Hematopoietic multipotent progenitor cell treated with erythropoietin and hydrocortisone succinate and interleukin-3 and kit ligand, for 4 days (in vitro differentiated cells): ENCODE data around the gene ADH1A.
"Not testable (repeated sequence)": the region's sequence is repeated elsewhere in the genome, so short reads cannot be mapped to it uniquely, and the experiment has no call there.

Experiments used
- DNase-seq: peaks from one replicate; pipeline ENCODE4 v3.0.0-alpha.2; 2015

ADH1A gene

DNA sequence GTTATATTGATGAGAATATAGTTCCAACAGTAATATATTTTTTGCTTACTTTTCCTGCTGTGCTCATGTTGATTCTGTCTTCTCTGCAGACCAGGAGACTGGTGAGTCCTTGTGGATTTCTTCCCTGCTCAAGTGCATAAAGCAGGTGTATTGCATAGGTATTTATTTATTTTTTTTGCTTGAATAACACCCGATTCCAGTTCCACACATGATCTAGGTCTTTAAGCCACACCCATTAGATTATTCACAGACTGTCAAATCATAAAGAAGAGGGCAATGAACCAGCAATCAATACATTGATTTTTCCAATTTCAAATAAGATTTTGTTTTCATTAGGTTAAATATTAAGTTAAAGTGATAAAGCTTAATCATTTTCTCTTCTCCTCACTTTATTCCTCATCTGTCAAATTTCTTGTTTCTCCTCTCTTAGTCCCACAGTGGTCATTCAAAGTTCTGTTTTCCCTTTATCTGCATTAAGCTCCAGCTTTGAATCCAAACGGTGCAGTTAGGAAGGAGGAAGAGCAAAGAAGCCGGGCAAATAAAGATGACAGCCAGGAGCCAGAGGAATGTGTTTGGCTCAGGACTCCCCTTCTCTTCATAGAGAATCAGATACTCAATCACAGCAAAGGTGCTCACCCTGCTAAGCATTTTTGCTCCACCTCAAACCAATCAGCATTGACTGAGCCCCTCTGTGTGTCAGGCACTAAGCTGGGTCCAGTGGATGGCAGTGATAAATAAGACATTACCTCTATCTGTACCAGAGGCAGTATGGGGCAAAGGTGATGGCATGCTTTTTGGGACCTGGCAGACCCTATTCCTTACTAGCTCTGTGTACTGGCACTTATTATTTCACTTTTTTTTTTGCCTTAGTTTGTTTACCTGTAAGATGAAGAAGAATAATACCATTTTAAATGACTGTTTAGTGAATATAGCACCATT is at the start of gene ADH1A:
Gene ADH1A, minus strand, starts transcription at position 138 of the 939 bp plus-strand sequence. Its CDS starts 71 bp downstream, at position 67.
- DNase-seq = no peak

DNA sequence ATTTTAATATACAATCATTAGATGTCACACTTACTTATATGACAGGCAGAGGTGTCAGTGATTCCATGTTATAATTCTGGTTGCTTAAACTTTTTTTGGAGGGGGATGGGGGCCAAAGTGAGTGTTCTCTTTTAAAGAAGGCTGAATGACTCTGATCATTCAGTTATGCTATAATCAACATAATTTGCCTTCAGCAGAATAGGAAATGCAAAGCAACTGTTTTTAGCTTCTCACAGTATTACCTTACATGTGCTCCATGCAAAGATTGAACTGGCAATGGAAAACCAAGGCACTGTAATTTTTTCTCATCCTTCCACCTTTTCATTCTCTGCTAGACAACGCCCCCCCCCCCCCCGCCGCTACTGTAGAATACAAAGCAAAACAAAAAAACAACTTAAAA is 48.4 kb upstream of the ADH1A start:
- no peak for DNase-seq

DNA sequence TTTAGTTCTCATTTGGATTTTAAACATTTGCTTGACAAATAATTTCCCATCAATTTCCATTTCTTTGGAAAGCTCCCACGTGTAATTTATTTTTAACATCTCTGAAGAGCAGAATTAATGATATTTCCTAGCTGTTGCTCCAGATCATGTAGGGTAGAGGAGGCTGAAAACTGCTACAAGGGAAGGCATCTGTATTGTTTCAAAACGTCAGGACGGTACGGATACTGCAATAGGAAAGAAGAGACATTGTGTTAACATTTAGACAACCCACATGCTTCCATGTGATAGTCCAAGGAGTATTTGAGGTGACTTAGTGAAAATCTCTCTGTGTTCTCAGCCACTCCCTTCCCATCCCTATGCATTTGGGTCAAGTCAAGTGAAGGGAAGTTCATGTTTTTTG is 45.8 kb upstream of the ADH1A start:
- DNase-seq = no peak

DNA sequence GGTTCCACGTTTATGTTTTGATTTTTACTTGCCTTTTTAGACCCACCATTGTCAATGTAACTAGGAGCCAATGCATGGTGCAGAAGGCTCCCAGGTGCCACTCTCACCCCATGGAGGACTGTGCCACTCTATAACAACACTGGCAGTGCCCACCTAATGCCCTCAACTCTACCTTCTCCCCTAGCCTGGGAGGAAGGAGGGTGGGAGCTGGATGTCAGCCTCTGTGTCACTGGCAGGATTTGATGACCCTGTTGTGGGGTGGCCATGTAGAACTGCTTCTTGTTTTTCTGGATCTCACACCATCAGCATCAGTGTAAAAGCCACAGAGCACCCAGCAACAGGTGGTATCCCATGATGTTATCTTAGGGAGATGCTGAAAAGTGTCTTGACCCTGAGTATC is 44.1 kb upstream of the ADH1A start:
- DNase-seq = no peak

DNA sequence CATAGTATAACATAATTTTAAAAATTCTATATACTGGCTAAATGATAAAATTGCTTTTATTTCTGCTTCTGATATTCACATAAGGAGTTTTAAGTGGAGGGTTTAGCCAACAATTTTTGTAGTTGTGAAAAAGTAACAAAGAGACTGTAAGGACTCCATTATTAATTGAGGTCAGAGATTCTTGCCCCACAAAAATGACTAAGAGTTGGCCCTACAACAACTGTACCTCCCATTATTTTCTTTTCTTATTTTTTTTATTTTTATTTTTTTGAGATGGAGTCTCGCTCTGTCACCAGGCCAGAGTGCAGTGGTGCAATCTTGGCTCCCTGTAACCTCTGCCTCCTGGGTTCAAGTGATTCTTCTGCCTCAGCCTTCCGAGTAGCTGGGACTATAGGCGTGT is 39.9 kb upstream of the ADH1A start:
- no peak for DNase-seq

DNA sequence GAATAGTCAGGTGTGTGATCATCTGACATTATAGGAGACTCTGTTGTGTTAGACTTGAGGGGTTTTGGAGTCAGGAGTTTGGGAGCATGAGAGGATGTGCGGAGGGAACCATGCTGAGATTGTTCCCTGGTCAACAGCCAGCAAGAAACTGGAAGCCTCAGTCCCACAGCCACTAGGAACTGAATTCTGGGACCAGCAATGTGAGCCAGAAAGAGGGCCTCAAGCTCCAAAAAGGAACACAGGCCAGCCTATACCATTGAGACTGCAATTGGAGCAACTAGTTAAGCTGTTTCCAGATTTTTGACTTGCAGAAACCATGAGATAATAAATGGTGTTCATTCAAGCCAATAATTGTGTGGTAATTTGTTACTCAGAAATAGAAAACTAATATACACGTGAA is 39.1 kb upstream of the ADH1A start:
- DNase-seq = no peak

DNA sequence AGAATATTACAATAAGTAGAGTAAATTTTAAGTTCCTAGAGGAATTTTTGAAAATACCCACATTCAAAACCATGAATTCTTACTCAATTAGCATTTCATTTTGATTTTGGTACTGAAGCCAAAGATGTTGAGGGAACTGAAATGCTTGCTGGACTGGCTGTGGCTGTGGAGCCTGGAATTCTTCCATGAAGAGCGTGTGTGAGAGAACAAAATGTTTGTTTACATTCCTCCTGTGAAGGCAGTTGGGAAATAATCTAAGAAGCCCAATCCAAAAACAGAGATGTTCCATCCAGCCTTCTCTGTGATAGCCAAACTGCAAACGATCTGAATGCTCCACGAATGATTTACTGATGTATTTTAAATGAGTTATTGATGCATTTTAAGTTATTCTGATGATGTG is 34.2 kb upstream of the ADH1A start:
- no peak for DNase-seq

DNA sequence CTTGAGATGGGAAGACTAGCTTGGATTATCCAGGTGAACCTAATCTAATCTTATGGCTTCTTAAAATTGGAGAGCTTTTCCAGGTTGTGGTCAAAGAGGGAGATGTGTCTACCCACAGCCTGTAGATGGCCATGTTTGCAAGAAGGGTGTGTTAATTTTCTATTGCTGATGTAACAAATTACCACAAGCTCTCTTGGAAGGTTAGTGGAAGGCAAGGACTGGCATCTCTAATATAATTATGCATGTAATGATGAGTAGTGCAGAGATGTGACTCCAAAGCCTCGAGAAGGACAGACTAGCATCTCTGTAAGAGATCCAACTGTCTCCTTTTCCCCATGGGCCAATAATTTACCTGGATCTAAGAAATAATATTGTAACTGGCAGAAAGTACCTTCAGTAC is 33.6 kb upstream of the ADH1A start:
- no peak for DNase-seq

DNA sequence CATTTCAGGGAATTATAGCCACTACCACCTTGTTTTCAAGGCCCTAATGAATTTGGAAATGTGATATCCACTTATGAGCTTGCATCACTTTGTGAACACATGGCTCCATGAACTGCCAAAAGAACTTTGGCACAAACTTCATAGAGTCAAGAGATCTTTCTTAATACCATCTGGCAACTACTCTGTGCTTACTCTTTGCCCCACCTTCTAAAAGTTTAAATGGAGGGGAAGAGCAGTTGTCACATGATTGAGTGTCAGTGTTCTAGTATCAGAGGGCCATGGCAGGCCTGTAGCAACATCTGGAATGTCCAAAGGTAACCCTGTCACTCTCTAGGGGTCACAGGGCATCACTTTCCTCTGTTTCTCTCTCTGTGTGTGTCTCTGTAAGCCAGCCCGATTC is 33.0 kb upstream of the ADH1A start:
- DNase-seq = no peak

DNA sequence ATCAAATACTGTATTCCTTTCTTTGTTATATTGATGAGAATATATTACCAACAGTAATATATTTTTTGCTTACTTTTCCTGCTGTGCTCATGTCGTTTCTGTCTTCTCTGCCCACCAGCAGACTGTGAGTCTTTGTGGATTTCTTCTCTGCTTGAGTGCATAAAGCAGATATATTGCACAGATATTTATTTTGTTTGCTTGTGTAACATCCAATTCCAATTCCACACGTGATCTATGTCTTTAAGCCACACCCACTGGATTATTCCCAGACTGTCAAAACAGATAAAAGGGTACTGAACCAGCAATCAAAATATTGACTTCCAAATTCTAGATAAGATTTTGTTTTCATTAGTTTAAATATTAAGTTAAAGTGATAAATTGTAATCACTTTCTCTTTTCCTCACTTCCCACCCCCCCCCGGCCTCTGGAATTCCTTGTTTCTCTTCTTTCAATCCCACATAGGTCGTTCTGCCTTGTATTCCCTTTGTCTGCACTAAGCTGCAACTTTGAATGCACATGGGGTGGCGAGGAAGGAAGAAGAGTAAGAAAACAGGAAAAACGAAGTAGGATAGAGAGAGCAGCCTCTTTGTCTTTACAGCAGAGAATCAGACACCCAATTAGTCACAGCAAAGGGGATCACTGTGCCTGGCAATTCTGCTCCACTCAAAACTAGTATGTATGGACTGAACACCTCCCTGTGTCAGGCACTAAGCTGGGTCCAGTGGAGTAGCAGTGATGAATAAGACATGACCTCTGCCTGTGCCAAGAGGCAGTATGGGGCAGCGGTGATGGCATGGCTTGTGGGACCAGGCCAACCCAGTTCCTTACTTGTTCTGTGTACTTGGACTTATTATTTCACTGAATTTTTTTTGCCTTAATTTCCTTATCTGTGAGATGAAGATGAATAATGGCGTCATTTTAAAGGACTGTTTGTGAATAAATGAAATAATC is 30.7 kb upstream of the ADH1A start, which contains the start of gene ADH1B:
Gene ADH1B, minus strand, starts transcription at position 161 of the 951 bp plus-strand sequence. Its CDS starts 70 bp downstream, at position 91.
- DNase-seq = no peak

DNA sequence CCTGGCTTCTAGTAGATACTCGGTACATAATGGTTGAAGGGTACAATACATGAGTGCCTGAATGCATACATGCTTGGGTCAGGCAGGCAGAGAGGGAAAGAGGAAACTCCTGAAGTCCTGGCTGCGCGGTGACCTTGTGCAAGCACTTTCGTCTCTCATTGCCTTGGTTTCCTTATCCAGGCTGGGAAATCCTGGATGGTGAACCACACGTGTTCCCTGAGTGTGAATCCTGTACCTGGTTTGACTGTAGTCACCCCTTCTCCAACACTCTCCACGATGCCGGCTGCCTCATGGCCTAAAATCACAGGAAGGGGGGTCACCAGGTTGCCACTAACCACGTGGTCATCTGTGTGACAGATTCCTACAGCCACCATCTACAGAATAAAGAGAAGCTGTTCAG is 27.0 kb upstream of the ADH1A start:
- not testable (repeated sequence) for DNase-seq

DNA sequence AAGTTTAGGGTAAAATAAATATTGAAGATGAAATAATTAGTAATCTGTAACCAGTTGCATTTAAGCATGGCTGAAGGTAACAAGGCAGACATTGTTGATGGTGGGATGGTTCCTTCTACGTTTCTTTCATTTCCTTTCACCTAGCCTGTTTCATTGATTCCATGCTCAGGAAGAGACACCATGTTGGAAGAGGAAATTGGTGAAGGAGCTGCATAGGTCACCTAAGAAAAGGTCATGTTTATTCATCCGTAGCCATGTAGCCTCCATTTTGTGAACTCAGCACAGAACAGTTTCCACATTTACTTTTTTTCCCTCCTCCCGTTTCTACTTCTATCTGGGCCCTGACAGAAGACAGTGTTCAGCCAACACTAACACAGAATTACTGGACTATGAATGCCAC is 26.6 kb upstream of the ADH1A start:
- no peak for DNase-seq

DNA sequence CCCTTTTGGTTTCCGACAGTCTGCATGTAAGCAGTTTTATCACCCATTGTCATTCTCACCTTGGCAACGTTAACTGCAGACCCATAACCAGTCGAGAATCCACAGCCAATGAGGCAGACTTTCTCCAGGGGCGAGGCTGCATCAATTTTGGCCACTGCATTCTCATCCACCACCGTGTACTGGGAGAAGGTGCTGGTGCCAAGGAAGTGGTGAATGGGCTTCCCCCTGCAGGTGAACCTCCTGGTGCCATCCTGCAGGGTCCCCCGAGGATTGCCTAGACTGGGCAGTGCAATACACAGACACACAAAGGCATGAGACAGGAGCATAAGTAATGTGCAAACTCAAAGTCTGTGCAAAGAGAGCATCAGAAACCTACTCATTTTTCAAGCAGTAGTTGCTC is 25.1 kb upstream of the ADH1A start:
- DNase-seq = no peak

DNA sequence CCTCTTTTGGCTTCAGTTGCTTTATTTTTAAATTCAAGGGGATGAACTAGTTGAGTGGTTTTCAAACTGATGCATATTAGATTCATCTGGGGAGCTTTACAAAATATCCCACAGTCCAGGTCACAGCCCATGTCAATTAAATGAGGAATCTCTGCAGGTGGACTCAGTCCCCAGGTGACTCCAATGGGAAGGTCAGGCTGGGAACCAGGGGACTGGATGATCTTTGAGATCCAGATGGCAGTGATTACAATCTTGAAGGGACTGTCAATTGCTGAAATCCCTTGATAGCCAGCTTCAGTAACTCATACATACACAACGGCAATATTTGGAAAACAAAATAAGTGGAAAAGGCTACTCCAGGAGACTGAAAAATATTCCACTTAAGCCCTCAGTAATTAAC is 23.4 kb upstream of the ADH1A start:
- no peak for DNase-seq

DNA sequence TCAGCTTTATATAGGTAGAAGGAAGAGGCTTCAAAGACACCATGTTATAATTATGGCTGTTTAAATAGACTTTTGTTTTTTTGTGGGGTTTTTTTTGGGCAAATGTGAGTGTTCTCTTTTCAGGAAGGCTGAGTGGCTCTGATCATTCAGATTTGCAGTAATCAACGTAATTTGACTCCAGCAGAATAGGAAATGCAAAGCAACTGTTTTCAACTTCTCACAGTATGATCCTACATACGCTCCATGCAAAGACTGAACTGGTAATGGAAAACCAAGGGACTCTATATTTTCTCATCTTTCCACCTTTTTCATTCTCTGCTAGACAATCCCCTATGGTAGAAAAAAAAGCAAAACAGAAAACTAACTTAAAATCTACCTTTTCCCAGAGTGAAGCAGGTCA is 19.6 kb upstream of the ADH1A start:
- DNase-seq = no peak

DNA sequence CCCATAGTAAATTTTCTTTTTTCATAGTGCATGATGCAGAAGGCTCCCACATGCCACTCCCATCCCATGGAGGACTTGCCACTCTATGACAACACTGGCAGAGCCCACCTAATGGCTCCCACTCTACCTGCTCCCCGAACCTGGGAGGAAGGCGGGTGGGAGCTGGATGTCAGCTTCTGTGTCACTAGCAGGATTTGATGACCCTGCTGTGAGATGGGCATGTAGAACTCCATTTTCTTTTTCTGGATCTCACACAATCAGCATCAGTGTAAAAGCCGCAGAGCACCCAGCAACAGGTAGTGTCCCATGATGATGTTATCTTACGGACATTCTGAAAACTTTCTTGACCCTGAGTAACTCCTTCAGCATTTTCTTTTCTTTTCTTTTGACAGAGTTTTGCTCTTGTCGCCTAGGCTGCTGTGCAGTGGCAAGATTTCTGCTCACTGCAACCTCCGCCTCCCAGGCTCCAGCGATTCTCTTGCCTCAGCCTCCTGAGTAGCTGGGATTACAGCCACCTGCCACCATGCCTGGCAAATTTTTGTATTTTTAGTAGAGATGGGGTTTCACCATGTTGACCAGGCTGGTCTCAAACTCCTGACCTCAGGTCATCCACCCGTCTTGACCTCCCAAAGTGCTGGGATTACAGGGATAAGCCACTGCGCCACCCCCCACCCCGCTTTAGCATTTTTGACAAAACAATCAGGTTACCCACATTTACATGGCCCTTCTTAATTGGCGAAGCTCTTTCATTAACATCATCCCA is 15.0 kb upstream of the ADH1A start:
- DNase-seq = no peak

DNA sequence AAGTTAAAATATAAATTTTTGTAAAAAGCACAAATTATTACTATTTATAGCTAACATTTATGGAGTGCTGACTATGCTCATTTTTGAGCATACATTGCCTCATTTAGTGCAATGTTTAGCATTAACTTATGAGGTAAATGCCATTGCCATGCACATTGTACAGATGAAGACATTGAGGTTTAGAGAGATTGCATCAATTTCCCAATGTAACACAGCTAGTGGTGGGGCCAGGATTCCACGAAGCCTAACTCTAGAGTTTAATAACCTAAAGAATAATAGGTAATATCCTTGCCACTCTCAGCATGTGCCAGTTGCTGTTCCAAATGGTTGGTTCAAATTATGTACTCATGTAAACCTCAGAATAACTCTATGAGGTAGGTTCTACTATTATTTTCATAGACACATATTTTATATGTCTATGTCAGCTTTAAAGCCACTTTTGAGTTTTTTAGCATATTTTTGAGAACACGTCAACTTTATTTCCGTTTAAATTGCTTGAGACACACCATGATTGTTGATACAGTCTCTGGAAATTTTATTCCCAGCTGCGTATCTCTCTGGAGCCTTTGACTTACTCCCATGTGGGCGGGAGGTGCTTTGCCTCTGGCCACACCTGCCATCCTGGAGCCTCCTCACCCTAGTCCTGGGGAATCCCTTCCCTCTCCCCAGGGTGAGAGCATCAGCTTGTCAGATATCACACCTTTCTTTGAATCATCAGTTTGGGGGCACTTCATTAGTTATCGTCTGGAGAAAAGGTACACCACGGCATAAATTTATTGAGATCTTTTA is 10.8 kb upstream of the ADH1A start:
- no peak for DNase-seq

DNA sequence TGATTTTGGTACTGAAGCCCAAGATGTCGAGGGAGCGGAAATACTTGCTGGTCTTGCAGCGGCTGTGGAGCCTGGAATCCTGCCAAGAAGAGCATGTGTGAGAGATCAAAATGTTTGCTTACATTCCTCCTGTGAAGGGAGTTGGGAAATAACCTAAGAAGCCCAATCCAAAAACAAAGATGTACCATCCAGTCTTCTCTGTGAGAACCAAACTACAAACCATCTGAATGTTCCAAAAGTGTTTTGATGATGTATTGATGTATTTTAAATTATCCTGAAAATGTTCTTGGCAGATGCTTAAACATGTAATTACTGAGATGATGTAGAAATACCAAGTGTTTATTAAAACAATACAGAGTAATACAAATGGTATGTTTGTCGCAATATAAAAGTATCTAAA is 10.1 kb upstream of the ADH1A start:
- peak; percentile 1 for DNase-seq

DNA sequence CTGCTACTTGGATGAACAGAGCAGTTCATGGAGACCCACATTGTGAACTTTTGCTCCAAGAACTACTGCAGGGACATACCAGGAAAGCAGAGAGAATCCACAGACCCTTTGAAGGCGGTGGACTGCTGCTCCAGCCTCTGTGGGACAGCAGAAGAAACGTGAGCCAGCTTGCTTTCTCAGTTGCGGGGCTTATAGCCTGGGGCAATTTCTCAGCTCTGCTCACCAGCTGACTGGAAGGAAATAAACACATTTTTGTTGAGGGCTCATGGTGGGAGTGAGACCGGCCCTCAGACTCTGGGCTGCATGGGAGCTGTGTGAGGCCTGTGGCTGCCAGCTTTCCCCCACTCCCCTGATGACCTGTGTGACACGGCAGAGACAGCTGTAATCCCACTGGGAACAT is 2.6 kb upstream of the ADH1A start:
- no peak for DNase-seq

DNA sequence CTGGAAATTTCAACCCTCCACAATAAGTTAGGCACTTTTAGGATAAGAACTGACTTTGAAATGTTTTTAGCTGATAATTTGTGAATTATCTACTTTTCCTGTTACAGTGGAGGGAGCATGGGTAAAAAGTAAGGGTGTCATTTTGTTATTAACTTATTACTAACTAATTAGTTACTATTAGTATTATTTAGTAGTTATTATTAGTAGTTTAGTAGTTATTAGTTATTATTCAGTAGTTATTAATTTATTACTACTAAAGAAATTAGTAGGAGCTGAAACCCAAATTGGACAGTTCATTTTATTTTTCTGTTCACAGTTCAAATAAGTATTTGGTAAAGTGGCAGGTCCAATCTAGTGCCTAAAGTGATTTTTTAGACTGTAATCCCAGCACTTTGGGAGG is 5.4 kb downstream of the ADH1A start:
- DNase-seq = no peak

DNA sequence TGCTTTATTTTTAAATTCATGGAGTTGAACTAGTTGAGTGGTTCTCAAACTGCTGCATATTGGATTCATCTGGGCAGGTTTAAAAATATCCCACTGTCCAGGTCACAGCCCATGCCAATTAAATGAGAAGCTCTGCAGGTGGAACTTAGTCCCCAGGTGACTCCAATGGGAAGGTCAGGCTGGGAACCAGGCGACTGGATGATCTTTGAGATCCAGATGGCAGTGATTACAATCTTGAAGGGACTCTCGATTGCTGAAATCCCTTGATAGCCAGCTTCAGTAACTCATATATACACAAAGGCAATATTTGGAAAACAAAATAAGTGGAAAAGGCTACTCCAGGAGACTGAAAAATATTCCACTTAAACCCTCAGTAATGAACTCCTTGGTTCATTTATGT is 8.1 kb downstream of the ADH1A start:
- DNase-seq = no peak

DNA sequence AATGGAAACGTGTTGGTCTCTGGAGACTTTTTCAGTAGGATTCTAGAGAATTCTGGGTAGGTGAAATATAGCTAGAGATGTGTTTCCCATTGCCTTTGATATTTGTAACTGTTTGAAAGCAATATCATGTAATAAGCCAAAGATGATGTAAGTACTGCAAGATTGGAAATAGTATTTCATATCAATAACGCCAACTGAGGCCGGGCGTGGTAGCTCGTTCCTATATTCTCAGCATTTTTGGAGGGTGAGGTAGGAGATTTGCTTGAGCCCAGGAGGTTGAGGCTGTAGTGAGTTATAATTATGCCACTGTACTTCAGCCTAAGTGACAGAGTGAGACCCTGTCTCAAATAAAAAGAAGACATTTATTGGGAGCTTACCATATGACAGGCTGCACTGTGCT is 9.5 kb downstream of the ADH1A start:
- DNase-seq = no peak
